ENCODE data around the gene SSNA1.

Gene SSNA1

GRCh38 chr9:137219757-137220316, 31.4 kb downstream of the SSNA1 start:
- no peak for DNase-seq (ENCODE audit: low read depth in 2 of 2, low spot score in 1 of 2)

GRCh38 chr9:137220317-137221094, 32.0 kb downstream of the SSNA1 start:
- DNase-seq (ENCODE audit: low read depth in 2 of 2, low spot score in 1 of 2) = no peak

- DNase-seq (ENCODE audit: low read depth in 2 of 2, low spot score in 1 of 2) = no peak
Measured at GRCh38 chr9:137221095-137221505, 32.6 kb downstream of the SSNA1 start.

- no peak for DNase-seq (ENCODE audit: low read depth in 2 of 2, low spot score in 1 of 2)
Measured at GRCh38 chr9:137221506-137222111, 33.1 kb downstream of the SSNA1 start.

GRCh38 chr9:137222190-137223077, 34.0 kb downstream of the SSNA1 start, which contains the start of gene RNF208:
Gene RNF208 (minus strand): TSS chr9:137222240. CDS start chr9:137221212, 1,028 bp downstream.
- DNase-seq (ENCODE audit: low read depth in 2 of 2, low spot score in 1 of 2) = no peak

- peak; percentile 96 to 97 for DNase-seq (ENCODE audit: low read depth in 2 of 2, low spot score in 1 of 2)
Measured at GRCh38 chr9:137223078-137223970, 34.8 kb downstream of the SSNA1 start.

GRCh38 chr9:137224830-137225694, 36.6 kb downstream of the SSNA1 start, which contains the start of gene CYSRT1:
Gene CYSRT1 (plus strand): TSS chr9:137225174. CDS start chr9:137225622, 448 bp downstream.
- no peak for DNase-seq (ENCODE audit: low read depth in 2 of 2, low spot score in 1 of 2)

- no peak for DNase-seq (ENCODE audit: low read depth in 2 of 2, low spot score in 1 of 2)
Measured at GRCh38 chr9:137225699-137226331, 37.3 kb downstream of the SSNA1 start.

GRCh38 chr9:137226338-137227053, 38.0 kb downstream of the SSNA1 start:
- no peak for DNase-seq (ENCODE audit: low read depth in 2 of 2, low spot score in 1 of 2)

GRCh38 chr9:137227054-137227852, 38.8 kb downstream of the SSNA1 start, which contains the start of gene RNF224:
Gene RNF224 (plus strand): TSS chr9:137227502. CDS start chr9:137228336, 834 bp downstream.
- peak; percentile 58 to 65 for DNase-seq (ENCODE audit: low read depth in 2 of 2, low spot score in 1 of 2)

GRCh38 chr9:137227853-137228505, 39.5 kb downstream of the SSNA1 start:
- no peak for DNase-seq (ENCODE audit: low read depth in 2 of 2, low spot score in 1 of 2)

- no peak for DNase-seq (ENCODE audit: low read depth in 2 of 2, low spot score in 1 of 2)
Measured at GRCh38 chr9:137228506-137228967, 40.1 kb downstream of the SSNA1 start.

GRCh38 chr9:137228968-137229896, 40.8 kb downstream of the SSNA1 start:
- no peak for DNase-seq (ENCODE audit: low read depth in 2 of 2, low spot score in 1 of 2)

- no peak for DNase-seq (ENCODE audit: low read depth in 2 of 2, low spot score in 1 of 2)
Measured at GRCh38 chr9:137229903-137230704, 41.6 kb downstream of the SSNA1 start.

Measured in stimulated activated CD8-positive, alpha-beta memory T cell treated with anti-CD3 and anti-CD28 coated beads, Interleukin-4, amount 100 ng/mL, for 4 hours (primary cell).